ENCODE results near the gene CALHM4.

CALHM4 gene, protein sequence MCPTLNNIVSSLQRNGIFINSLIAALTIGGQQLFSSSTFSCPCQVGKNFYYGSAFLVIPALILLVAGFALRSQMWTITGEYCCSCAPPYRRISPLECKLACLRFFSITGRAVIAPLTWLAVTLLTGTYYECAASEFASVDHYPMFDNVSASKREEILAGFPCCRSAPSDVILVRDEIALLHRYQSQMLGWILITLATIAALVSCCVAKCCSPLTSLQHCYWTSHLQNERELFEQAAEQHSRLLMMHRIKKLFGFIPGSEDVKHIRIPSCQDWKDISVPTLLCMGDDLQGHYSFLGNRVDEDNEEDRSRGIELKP

GRCh38 chr6:116553451-116553850 lies at the start of gene CALHM4:
Gene CALHM4, plus strand, starts transcription at chr6:116553751. Its CDS starts 43 bp downstream, at chr6:116553794.
- DNase-seq = no peak

- no peak for DNase-seq
Observed at GRCh38 chr6:116507324-116507723, 46.2 kb upstream of the CALHM4 start.

- no peak for DNase-seq
Observed at GRCh38 chr6:116508527-116508926, 45.0 kb upstream of the CALHM4 start.

DNA sequence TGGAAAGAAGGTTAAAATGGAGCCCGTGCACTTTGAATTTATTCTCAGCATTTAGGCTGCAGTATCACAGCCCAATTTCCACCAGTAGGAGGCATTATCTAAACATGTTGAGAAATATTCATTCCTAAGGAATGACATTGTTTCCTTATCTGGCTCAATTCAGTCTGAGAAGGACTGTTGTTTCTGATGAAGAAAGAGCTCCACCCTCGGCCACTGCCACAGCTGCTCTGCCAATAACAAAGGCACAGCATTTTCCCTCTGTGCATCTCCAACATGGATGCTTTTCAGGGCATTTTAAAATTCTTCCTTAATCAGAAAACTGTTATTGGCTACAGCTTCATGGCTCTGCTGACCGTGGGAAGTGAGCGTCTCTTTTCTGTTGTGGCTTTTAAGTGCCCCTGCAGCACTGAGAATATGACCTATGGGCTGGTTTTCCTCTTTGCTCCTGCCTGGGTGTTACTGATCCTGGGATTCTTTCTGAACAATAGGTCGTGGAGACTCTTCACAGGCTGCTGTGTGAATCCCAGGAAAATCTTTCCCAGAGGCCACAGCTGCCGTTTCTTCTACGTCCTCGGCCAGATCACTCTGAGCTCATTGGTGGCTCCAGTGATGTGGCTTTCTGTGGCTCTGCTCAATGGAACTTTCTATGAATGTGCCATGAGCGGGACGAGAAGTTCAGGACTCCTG lies 42.0 kb upstream of the CALHM4 start, which contains the start of gene CALHM5:
CALHM5 (plus strand) TSS at position 216 of the 687 bp plus-strand sequence; CDS start at position 274, 58 bp downstream.
- DNase-seq = no peak

GRCh38 chr6:116512111-116512559 lies 41.4 kb upstream of the CALHM4 start:
- DNase-seq = no peak

- DNase-seq = no peak
Observed at GRCh38 chr6:116512734-116513133, 40.8 kb upstream of the CALHM4 start.

GRCh38 chr6:116513224-116513875 lies 40.2 kb upstream of the CALHM4 start:
- no peak for DNase-seq

DNA sequence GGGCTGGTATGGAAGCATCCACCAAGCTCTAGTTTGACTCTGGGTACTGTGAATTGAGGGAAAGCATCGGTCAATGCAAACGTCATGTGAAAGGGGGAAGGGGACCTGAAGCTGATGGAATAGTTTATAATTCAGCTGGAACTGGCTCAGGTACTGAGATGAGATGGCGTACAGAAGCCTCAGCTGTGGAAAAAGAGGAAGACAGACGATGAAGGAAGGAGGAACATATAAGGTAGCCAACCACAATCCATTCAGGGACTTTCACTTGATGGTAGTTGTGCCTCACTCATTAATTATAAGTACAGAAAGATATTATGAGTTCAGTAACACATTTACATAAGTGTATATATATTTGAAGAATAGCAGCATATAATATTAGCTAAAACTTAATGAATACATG lies 39.4 kb upstream of the CALHM4 start:
- DNase-seq = no peak

DNA sequence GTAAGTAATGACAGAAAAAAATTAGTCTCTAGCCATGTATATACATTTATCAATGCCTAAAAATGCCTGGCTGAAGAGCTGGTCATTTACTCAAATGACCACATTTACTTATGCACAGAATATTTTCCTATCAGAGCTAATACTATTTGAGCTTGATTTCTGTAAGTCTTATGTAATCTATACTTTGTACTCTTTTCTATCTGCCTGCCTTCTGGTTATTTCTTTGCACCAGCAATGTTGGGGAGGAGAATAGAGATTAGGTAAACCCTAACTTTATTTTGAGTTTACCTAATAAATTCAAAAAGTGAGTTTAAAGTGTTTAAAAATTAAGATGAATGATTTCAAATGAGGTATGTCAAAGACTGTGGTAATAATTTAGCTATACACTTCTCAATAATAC lies 38.4 kb upstream of the CALHM4 start:
- no peak for DNase-seq

- no peak for DNase-seq
Observed at GRCh38 chr6:116518621-116519368, 34.8 kb upstream of the CALHM4 start.

- no peak for DNase-seq
Observed at GRCh38 chr6:116522896-116523295, 30.7 kb upstream of the CALHM4 start.

DNA sequence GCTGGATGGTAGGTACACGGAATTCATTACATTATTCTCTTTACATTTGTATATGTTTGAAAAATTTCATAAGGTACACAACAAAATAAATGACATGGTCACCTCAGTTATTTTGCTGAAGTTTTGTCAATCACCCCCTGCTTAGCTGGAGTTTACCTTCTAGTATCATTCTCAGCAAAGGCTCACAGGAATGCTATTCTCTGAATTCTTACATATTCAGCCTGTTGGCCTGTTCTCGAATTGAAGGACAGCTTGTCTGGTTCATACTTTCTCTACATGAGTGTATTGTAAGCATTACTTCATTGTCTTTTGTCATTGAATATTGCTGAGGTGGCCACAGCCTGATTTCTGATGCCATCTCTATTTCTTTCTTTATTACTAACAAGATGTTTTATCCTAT lies 29.3 kb upstream of the CALHM4 start:
- DNase-seq = no peak

DNA sequence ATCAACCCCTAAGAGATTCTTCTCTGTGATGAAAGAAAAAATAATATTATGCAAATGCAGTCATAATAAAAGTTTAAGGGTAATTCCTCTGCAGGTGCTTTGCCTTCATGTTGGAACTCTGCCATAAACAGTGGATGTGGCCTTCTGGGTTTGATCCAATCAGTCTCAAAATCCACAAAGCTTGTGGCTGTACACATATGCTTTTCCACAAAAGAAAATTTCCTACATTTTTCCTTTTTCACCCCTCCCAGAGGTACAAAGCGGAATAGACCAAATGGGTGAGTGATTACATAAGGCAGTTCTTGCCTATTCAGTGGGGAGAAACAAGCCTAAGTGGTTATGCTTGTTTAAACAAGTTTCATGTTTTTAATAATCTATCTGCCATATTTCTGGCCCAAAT lies 25.4 kb upstream of the CALHM4 start:
- DNase-seq = no peak

- DNase-seq = no peak
Observed at GRCh38 chr6:116528780-116529179, 24.8 kb upstream of the CALHM4 start.

- no peak for DNase-seq
Observed at GRCh38 chr6:116529466-116530290, 23.9 kb upstream of the CALHM4 start.

GRCh38 chr6:116530436-116530835 lies 23.1 kb upstream of the CALHM4 start:
- DNase-seq = peak; percentile 37

GRCh38 chr6:116531675-116532570 lies 21.6 kb upstream of the CALHM4 start:
- DNase-seq = no peak

DNA sequence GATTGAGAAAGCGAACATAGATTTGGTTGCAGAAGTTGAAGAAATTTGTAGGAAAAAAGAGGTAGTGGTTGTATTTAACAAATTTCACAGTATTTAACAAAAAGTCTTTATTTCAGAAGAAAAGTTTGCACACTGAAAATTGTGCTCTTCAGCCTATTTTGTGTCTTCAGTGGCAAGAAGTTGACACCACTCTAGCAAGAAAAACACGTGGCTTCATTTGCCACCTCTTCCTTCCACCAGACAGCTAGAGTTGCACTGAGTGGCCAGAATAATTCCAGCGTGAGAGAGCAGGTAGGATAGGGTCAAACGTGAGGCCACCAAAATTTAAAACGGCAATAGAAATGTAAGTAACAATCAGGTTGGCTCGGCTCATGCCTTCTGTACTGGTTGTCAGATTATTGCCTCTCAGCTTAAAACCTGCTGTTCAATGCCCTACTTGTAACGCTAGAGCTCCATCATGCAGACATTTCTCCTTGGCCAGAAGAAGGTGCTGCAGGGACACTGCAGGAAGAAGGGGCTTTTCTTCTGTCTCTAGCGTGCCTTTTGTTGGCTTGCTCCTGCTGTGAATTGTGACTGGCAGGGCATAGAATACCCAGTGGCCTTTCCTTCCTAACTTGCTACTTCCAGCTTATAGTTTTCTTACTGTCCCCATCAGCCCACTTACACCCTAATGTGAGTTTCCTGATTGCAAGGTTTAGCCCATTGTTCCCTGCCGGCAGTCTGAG lies 20.2 kb upstream of the CALHM4 start:
- no peak for DNase-seq

- no peak for DNase-seq
Observed at GRCh38 chr6:116535109-116535508, 18.4 kb upstream of the CALHM4 start.

GRCh38 chr6:116536216-116536621 lies 17.3 kb upstream of the CALHM4 start:
- DNase-seq = no peak
